Measurements from ENCODE around the gene YWHAG. TPM values are rescaled to one million over a fixed set of nuclear protein-coding genes. Genes with fewer than 3 reads are reported as not detected.
A peak's percentile ranks its signal among the peaks of the same experiment; 100 is the strongest.

Gene YWHAG
- total RNA-seq, 6 donors from 2014 or later = 51.3 to 114 (median 73.4) TPM

- peaks cover 0 to 10% (median 2%) of the 10 kb centered on the region in 4 donors for H3K36me3 ChIP-seq
- H3K9me3 ChIP-seq = no peaks in the 10 kb centered on the region
- ATAC-seq (ENCODE audit: low FRiP score in 2 of 2) = no peak
- no peak overlapping the region for H3K27ac ChIP-seq
- H3K4me3 ChIP-seq = no peak overlapping the region
- no peaks in the 10 kb centered on the region for H3K27me3 ChIP-seq
- no peak for DNase-seq
- 71 to 78% methylated on average over 9 of the region's 9 CpGs for WGBS, 2 donors
- peaks cover 37 to 63% (median 43%) of the 10 kb centered on the region in 4 donors for H3K4me1 ChIP-seq
- no peak for TF ChIP-seq POLR2AphosphoS5 (IDR thresholded peaks at IDR 0.05)
- TF ChIP-seq POLR2A (IDR thresholded peaks at IDR 0.05) = no peak
- TF ChIP-seq CTCF (IDR thresholded peaks at IDR 0.05) = no peak
- no peak for TF ChIP-seq EP300 (IDR thresholded peaks at IDR 0.05)
Measured at GRCh38 chr7:76354981-76355730, 3.6 kb downstream of the YWHAG start.

- H3K27ac ChIP-seq = no peak overlapping the region
- H3K4me3 ChIP-seq = no peak overlapping the region
- DNase-seq = no peak
- no peaks in the 10 kb centered on the region for H3K9me3 ChIP-seq
- ATAC-seq (ENCODE audit: low FRiP score in 2 of 2) = no peak
- no peaks in the 10 kb centered on the region for H3K27me3 ChIP-seq
- WGBS, 2 donors = 82 to 92% methylated on average over 4 of the region's 4 CpGs
- H3K4me1 ChIP-seq = peaks cover 31 to 56% (median 36%) of the 10 kb centered on the region in 4 donors
- TF ChIP-seq CTCF (IDR thresholded peaks at IDR 0.05) = no peak
- TF ChIP-seq POLR2A (IDR thresholded peaks at IDR 0.05) = no peak
- no peak for TF ChIP-seq POLR2AphosphoS5 (IDR thresholded peaks at IDR 0.05)
- no peak for TF ChIP-seq EP300 (IDR thresholded peaks at IDR 0.05)
- peaks cover 3 to 17% (median 5%) of the 10 kb centered on the region in 4 donors for H3K36me3 ChIP-seq
Measured at GRCh38 chr7:76354516-76354915, 4.3 kb downstream of the YWHAG start.

GRCh38 chr7:76353744-76354143, 5.0 kb downstream of the YWHAG start:
- Histone ChIP-seq H3K27ac (no peak overlapping the region), H3K4me1 (peaks cover 30 to 54% (median 36%) of the 10 kb centered on the region in 4 donors), H3K36me3 (peaks cover 3 to 22% (median 7%) of the 10 kb centered on the region in 4 donors), H3K27me3 (no peaks in the 10 kb centered on the region), H3K9me3 (no peaks in the 10 kb centered on the region), H3K4me3 (no peak overlapping the region)
- no peak for DNase-seq
- ATAC-seq (ENCODE audit: low FRiP score in 2 of 2) = no peak
- TF ChIP-seq POLR2AphosphoS5 (IDR thresholded peaks at IDR 0.05) (no peak), CTCF (IDR thresholded peaks at IDR 0.05) (no peak)
- 96 to 98% methylated on average over 5 of the region's 5 CpGs for WGBS, 2 donors

- TF ChIP-seq EP300 (IDR thresholded peaks at IDR 0.05) (no peak), POLR2AphosphoS5 (IDR thresholded peaks at IDR 0.05) (no peak), POLR2A (IDR thresholded peaks at IDR 0.05) (no peak), CTCF (IDR thresholded peaks at IDR 0.05) (no peak)
- 81 to 84% methylated on average over 6 of the region's 6 CpGs for WGBS, 2 donors
- H3K36me3 ChIP-seq = peaks cover 3 to 33% (median 8%) of the 10 kb centered on the region in 4 donors
- H3K27ac ChIP-seq = no peak overlapping the region
- ATAC-seq (ENCODE audit: low FRiP score in 2 of 2) (peak in 1 of 2 donors; percentile 14), DNase-seq (no peak)
- peaks cover 29 to 61% (median 39%) of the 10 kb centered on the region in 4 donors for H3K4me1 ChIP-seq
- H3K27me3 ChIP-seq = no peaks in the 10 kb centered on the region
- H3K9me3 ChIP-seq = no peaks in the 10 kb centered on the region
- no peak overlapping the region for H3K4me3 ChIP-seq
Measured at GRCh38 chr7:76352193-76352592, 6.6 kb downstream of the YWHAG start.

- WGBS, 2 donors = 88 to 90% methylated on average over 6 to 7 of the region's 7 CpGs
- no peaks in the 10 kb centered on the region for H3K27me3 ChIP-seq
- DNase-seq (no peak), ATAC-seq (ENCODE audit: low FRiP score in 2 of 2) (no peak)
- peaks cover 3 to 41% (median 9%) of the 10 kb centered on the region in 4 donors for H3K36me3 ChIP-seq
- H3K4me3 ChIP-seq = no peak overlapping the region
- peaks cover 29 to 61% (median 39%) of the 10 kb centered on the region in 4 donors for H3K4me1 ChIP-seq
- TF ChIP-seq POLR2AphosphoS5 (IDR thresholded peaks at IDR 0.05) (no peak), POLR2A (IDR thresholded peaks at IDR 0.05) (no peak), EP300 (IDR thresholded peaks at IDR 0.05) (no peak), CTCF (IDR thresholded peaks at IDR 0.05) (no peak)
- no peak overlapping the region for H3K27ac ChIP-seq
- no peaks in the 10 kb centered on the region for H3K9me3 ChIP-seq
Measured at GRCh38 chr7:76351372-76351771, 7.4 kb downstream of the YWHAG start.
